Measurements from ENCODE around the gene ZNF496.

GRCh38 chr1:247290576-247290975, 41.1 kb downstream of the ZNF496 start:
- TF ChIP-seq, protein P1, sequence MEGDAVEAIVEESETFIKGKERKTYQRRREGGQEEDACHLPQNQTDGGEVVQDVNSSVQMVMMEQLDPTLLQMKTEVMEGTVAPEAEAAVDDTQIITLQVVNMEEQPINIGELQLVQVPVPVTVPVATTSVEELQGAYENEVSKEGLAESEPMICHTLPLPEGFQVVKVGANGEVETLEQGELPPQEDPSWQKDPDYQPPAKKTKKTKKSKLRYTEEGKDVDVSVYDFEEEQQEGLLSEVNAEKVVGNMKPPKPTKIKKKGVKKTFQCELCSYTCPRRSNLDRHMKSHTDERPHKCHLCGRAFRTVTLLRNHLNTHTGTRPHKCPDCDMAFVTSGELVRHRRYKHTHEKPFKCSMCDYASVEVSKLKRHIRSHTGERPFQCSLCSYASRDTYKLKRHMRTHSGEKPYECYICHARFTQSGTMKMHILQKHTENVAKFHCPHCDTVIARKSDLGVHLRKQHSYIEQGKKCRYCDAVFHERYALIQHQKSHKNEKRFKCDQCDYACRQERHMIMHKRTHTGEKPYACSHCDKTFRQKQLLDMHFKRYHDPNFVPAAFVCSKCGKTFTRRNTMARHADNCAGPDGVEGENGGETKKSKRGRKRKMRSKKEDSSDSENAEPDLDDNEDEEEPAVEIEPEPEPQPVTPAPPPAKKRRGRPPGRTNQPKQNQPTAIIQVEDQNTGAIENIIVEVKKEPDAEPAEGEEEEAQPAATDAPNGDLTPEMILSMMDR (IDR thresholded peaks at IDR 0.05): no peak
- no peak for TF ChIP-seq ZFX (IDR thresholded peaks at IDR 0.05; ENCODE audit: borderline replicate concordance)
